UCSD-AML1 (cell line): ENCODE data around the gene CATSPERZ.

Experiments used
- DNase-seq: peaks from one replicate; lab custom pipeline; 2025; ENCODE audit not compliant: unreplicated experiment; lab: John Stamatoyannopoulos, UW

CATSPERZ gene

DNA sequence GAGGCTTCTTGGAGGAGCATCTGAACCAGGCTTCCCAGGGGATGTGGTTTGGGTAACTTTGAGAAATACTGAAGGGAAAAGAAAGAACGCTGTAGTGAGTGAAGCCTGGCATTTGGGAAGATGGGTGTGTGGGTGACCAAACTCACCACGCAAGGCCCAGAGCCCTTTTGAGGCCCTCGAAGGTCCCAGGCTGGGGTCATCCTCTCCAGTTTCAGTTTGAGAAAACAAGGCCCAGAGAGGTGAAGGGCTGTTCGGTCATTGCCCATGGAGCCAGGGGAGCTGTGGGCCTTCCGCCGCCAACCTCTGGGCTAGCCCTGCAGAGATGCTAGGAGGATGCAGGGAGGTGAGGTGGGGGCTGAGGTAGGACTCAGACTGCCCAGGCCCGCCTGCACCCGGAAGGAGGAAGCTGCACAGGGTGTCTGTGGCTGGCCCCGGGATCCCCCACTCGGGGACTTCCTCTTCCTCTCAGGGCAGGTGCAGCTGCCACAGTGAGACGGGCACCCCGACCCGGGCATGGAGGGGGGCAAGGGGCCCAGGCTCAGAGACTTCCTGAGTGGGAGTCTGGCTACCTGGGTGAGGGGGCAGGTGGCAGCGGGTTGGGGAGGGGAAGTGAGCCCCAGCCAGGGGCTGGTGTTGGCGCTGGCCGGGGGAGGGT, 39.7 kb downstream of the CATSPERZ start, which contains the start of gene CCDC88B:
TSS of gene CCDC88B (plus strand) at position 451 of the 655 bp plus-strand sequence. CDS start at position 514, 63 bp downstream.
- DNase-seq = peak; percentile 75

DNA sequence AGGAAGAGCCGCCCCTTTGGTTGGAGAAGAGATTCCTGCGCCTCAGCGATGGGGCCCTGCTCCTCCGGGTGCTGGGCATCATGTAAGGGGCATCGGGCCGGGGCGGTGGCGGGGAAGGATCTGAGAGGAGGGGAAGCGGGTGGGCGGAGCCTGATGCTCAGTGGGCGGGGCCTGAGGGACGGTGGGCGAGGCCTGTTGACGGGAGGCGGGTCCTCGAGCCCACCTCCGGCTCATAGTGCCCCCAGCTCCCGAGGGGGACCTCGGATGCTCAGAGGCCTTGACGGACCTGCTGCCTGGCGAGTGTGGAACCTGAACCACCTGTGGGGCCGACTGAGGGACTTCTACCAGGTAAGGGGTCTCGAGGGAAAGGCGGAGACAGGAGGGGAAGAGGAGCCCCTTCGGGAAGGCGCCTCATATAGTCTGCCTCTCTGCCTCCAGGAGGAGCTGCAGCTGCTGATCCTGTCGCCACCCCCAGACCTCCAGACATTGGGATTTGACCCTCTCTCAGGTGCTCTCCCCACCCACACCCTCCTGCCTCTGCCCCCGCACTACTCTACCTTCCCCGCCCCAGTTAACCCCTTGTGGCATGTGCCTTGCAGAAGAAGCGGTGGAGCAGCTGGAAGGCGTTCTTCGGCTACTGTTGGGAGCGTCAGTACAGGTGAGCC, 40.6 kb downstream of the CATSPERZ start:
- DNase-seq = peak; percentile 70

DNA sequence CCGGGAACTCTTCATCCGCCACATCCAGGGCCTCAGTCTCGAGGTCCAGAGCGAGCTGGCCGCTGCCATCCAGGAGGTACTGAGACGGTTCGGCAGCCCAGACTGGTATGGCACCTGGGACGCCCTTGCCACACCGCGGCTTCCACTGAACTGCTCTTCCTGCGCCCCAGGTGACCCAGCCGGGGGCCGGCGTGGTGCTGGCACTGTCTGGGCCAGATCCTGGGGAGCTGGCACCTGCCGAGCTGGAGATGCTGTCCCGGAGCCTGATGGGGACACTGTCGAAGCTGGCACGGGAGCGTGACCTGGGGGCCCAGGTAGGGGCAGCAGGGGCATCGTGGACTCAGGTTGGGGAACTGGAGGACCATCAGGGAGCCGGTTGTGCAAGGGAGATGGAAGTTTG, 41.3 kb downstream of the CATSPERZ start:
- no peak for DNase-seq

DNA sequence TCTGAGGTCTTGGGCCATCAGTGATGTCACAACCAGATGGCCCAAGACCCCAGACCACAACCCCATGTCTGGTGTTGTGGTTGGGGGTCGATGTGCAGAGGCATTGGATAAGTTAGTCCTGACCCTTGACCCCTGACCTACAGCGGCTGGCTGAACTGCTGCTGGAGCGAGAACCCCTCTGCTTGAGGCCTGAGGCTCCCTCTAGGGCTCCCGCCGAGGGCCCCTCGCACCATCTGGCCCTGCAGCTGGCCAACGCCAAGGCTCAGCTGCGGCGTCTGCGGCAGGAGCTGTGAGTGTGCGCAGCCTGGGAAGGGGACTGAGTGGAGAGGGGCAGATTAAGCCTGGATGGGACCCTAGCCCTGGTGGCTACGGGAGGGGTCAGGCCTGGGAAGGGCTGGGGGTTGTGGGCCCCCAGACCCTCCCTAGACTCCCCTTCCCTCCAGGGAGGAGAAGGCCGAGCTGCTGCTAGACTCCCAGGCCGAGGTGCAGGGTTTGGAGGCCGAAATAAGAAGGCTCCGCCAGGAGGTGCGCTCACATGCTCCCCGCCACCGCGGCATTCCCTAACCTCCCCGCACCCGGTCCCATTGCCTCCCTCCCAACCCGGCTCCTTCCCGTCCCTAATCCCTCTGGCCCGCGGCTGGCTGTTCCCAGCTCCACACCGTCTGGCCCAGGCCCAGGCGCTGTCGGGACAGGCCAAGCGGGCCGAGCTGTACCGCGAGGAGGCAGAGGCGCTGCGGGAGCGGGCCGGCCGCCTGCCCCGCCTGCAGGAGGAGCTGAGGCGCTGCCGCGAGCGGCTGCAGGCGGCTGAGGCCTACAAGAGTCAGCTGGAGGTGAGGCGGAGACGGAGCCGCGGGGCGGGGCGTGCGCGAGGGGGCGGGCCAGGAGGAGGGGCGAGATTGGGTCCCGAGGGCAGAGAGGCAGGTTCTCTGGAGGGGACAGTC, 42.0 kb downstream of the CATSPERZ start:
- DNase-seq = no peak

DNA sequence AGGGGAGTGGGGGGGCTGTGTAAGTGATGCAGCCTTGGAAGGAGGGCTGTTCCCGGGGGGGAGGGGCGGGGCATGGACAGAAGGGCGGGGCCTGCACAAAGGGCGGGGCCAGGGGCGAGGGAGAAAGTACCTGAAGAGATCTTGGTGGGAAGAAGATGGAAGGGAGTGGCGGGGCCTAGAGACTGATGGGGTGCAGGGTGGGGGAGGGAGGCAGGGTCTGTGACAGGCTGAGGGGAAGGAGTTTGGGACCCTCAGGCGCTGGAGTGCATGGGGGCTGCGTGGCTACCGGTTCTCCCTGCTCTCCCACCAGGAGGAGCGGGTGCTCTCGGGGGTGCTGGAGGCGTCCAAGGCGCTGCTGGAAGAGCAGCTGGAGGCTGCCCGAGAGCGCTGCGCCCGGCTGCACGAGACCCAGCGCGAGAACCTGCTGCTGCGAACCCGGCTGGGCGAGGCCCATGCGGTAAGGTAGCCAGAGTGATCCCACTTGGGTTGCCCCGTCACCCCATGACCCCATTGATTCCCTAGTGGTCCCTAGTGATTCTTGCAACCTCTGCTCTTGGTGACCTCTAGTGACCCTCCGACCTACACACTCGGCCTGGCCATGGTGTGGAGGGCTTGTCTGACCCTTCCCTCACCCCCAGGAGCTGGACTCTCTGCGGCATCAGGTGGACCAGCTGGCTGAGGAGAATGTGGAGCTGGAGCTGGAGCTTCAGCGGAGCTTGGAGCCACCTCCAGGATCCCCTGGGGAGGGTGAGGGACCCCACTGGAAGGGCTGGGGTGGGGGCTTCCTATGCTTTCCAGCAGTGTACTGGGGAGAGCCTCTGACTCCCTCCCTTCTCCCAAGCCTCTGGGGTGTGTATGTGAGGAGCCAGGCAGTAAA, 42.9 kb downstream of the CATSPERZ start:
- DNase-seq = no peak

DNA sequence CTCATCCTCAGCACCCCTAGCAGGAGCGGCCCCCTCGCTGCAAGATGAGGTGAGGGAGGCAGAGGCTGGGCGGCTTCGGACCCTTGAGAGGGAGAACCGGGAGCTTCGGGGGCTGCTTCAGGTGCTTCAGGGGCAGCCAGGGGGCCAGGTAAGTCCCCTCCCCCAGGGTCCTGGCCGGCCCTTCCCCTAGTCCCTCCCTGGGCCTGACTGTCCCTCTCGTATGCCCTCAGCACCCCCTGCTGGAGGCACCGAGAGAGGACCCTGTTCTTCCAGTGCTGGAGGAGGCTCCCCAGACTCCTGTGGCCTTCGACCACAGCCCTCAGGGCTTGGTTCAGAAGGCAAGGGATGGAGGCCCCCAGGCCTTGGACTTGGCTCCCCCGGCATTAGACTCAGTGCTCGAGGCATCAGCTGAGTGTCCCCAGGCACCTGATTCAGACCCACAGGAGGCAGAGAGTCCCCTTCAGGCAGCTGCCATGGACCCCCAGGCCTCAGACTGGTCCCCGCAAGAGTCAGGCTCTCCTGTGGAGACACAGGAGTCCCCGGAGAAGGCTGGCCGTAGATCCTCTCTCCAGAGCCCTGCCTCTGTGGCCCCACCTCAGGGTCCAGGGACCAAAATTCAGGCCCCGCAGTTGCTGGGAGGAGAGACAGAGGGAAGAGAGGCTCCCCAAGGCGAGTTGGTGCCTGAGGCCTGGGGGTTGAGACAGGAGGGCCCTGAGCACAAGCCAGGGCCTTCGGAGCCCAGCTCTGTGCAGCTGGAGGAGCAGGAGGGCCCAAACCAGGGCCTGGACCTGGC, 43.8 kb downstream of the CATSPERZ start:
- peak; percentile 40 for DNase-seq

DNA sequence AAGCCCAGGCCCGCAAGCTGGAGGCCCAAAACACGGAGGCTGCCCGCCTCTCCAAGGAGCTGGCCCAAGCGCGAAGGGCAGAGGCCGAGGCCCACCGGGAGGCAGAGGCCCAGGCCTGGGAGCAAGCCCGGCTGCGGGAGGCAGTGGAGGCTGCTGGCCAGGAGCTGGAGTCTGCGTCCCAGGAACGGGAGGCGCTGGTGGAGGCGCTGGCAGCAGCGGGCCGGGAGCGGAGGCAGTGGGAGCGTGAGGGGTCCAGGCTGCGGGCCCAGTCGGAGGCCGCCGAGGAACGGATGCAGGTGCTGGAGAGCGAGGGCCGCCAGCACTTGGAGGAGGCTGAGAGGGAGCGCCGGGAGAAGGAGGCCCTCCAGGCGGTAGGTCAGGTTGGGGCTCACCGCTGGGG, 44.6 kb downstream of the CATSPERZ start:
- no peak for DNase-seq

DNA sequence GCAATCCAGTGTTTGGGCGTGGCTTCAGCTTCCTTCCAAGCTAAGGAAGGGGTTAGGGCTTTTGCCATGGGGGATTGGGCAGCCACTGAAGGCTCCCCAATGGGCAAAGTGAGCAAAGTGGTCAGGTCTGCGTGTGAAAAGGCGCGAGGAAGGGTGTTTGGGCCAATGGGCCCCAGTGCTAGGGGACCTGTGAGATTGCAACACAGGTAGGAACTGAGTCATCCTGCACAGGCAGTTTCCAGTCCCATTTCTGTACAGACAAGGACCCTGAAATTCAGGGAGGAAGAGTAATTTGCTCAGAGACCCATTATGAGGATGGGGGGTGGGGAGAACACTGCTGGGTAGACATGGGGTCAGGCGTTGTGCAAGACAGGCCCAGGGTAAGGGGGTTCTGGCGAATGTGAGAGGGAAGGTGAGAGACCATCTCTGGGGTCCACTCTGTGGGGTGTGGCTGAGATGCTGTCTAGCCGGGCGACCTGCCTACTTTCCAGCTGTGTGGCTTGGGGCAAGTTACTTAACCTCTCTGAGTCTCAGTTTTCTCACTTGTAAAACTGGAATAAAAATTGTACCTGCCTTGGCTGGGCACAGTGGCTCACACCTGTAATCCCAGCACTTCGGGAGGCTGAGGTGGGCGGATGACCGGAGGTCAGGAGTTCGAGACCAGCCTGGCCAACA, 47.2 kb downstream of the CATSPERZ start:
- no peak for DNase-seq

DNA sequence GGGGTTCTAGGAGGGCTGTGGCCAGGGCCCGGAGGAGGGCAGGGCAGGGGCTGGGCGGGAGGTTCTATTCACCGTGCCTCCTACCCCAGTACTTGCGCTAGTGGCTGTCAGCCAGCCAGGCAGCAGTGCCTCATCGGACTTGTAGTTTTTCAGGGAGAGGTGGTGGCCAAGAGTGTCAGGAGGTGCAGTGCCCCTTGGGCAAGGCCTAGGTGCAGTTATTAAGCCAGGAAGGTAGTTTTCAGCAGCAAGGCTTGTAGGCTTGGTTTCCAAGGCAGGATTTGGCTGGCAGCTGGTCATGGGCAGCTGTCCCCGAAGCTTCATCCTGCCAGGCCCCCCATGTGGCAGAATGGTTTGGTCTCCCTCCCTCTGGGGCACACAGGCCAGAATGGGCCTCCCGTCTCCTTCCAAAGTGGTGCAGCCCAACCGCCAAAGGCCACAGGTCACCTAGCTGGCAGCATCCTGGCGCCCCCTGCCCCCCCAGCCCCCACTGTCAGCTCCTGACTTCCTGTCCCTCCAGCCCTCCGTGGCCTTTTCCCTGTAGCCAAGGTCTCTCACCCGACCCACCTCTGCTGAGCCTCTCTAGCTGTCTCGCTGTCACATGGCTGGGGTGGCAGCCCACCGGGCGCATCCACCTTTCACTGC, 48.3 kb downstream of the CATSPERZ start:
- DNase-seq = no peak

DNA sequence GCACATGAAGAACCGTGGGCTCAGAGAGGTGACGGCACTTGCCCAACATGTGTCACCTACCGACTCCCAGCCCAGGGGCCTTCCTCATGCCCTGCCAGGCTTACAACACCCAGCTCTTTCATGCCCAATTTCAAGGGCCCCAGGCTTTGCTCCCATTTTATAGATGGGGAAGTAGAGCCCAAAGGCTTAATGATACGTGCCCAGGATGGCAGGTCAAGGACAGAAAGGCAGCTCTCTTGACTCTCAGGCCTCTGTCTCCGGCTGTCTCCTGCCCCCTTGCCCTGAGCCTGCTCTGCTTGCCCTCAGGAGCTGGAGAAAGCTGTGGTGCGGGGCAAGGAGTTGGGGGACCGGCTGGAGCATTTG, 48.8 kb downstream of the CATSPERZ start:
- DNase-seq = no peak

DNA sequence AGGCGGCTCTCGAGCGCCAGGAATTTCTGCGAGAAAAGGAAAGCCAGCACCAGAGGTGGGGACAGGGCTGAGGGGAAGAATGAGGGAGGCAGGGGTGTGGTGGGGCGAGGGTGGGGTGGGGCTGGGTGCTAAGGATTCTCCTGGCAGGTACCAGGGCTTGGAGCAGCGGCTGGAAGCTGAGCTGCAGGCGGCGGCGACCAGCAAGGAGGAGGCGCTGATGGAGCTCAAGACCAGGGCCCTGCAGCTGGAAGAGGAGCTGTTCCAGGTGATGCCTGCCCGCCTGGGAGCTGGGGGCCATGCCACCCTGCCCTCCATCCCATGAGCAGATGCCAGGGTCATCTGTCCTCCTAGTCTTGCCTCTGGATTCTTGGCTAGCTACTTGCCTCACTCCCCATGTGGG, 49.2 kb downstream of the CATSPERZ start:
- DNase-seq = no peak

DNA sequence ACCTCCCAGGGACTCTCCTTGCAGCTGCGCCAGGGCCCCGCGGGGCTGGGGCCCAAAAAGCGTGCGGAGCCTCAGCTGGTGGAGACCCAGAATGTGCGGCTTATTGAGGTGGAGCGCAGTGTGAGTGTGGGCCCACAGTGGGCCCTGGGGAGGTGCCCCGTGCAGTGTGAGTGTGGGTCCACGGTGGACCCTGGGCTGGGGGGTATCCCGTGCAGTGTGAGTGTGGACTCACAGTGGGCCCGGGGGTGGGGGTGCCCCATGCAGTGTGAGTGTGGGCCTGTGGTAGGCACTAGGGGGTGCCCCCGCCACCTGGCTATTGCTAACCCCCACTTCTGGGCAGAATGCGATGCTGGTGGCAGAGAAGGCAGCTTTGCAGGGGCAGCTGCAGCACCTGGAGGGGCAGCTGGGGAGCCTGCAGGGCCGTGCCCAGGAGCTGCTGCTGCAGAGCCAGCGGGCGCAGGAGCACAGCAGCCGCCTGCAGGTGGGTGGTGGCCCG, 51.0 kb downstream of the CATSPERZ start:
- no peak for DNase-seq

DNA sequence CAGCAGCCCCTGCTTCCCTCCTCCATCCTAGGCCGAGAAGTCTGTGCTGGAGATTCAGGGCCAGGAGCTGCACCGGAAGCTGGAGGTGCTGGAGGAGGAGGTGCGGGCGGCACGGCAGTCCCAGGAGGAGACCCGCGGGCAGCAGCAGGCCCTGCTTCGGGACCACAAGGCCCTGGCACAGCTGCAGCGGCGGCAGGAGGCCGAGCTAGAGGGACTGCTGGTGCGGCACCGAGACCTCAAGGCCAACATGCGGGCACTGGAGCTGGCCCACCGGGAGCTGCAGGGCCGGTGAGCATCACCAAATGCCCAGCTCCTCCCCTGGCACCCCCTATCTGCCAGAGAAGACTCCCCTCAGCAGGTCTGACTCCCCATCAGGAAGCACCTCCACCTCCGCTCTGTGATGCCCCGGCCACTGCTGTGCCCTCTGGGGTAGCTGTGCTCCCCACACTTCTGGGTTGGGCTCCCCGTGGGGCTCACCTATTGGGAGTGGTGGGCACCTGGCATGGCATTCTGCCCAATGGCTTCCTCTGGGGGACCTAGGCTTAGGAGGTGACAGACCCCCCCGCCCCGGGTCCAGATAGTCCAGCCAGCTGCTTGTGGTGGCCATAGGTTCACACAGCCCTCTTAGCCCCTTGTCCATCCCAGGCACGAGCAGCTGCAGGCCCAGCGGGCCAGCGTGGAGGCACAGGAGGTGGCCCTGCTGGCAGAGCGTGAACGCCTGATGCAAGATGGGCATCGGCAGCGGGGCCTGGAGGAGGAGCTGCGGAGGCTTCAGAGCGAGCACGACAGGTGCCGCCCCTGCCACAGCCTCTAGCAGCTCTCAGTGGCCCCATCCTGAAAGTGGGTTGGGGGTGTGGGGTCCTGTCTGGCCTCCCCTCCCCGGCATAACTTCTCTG, 52.2 kb downstream of the CATSPERZ start:
- no peak for DNase-seq

DNA sequence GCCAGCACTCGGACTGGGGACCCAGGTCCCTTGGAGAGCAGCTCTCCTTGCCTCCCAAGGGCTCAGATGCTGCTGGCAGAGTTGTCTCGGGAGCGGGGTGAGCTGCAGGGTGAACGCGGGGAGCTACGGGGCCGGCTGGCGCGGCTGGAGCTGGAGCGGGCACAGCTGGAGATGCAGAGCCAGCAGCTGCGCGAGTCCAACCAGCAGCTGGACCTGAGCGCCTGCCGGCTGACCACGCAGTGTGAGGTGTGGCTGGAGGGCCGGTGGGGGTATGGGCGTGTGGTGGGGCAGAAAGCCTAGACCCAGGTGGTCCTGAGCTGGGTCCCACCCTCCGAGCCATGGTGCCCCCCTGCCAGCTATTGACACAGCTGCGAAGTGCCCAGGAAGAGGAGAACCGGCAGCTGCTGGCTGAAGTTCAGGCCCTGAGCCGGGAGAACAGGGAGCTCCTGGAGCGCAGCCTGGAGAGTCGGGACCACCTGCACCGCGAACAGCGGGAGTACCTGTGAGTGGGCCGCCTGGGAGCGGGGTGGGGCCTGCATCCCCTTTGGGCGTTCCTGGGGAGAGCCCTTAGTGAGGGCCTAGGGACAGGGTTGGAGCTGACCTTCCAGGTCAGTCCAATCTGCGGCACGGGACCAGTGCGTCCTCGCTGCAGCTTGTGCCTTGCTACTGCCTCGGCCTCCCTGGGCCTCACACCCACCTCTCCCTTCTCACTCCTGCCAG, 53.0 kb downstream of the CATSPERZ start:
- DNase-seq = no peak

DNA sequence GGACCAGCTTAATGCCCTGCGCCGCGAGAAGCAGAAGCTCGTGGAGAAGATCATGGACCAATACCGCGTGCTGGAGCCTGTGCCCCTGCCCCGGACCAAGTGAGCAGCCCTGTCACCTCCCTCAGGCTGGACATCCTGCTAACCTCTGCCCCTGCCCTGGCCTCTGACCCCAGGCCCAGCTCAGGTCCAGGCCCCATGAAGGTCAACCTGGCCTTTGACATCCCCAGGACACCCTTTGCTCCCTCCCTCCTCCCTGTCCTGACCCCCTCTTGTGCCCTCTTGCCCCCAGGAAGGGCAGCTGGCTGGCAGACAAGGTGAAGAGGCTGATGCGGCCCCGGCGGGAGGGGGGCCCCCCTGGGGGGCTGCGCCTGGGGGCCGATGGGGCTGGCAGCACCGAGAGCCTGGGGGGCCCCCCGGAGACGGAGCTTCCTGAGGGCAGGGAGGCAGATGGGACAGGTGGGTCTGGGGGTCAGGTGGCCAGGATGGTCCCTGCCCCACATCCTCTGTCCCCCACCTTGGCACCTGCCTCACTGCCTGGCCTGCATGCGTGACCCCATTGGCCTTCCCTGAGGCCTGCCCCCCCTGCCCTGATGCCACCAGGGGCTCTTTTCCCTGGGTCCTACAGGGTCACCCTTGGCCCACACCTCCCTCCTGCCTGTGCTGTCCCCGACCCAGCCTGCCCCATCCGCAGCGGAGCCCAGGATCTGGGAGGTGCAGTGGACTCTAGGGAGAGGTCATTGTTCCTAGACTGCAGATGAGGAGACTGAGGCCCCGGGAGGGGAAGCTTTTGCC, 53.8 kb downstream of the CATSPERZ start:
- DNase-seq = no peak
